Adrenal gland (tissue), 12 donors: Measurements from ENCODE around the gene RAD51B. TPM values are rescaled to one million over a fixed set of nuclear protein-coding genes. Genes with fewer than 3 reads are reported as not detected.

ENCODE experiments used
- DNase-seq, 7 donors: peaks; one replicate each; pipeline ENCODE4 v3.0.0-alpha.2; 2019 to 2020
- H3K27ac ChIP-seq, 5 donors: fragments of 200-600 bp; sonication (generic) in 4 of 5; 1 replicate in 3 of 5; 2 replicates in 2 of 5; pipeline versions ENCODE4 v1.5.1 to v1.8.0; 2016 to 2020; ENCODE audit warnings: mild to moderate bottlenecking in 1 of 5
- H3K27me3 ChIP-seq: fragments of 200-600 bp; 2 replicates; pipeline ENCODE4 v1.8.0; 2021
- H3K36me3 ChIP-seq, 2 donors: fragments of 200-600 bp; replicated peaks in 1 of 2; 1 replicate in 1 of 2; 2 replicates in 1 of 2; pipeline versions ENCODE4 v1.5.1 to v1.8.0; 2018 to 2022
- H3K4me1 ChIP-seq, 2 donors: fragments of 200-600 bp; replicated peaks in 1 of 2; 1 replicate in 1 of 2; 2 replicates in 1 of 2; pipeline versions ENCODE4 v1.5.1 to v1.8.0; 2018 to 2021
- H3K4me3 ChIP-seq, 4 donors: fragments of 200-600 bp; sonication (generic) in 3 of 4; one replicate each; pipeline ENCODE4 v1.5.1; 2016 to 2018
- H3K9me3 ChIP-seq, 3 donors: fragments of 200-600 bp; sonication (generic) in 1 of 3; replicated peaks in 1 of 3; 1 replicate in 2 of 3; 2 replicates in 1 of 3; pipeline versions ENCODE4 v1.5.1 to v1.8.0; 2016 to 2021
- CTCF ChIP-seq, 6 experiments: fragments of 450-650 bp in 4 of 6; fragments of 200-600 bp in 2 of 6; sonication (generic) in 1 of 6; IDR thresholded peaks; 1 replicate in 5 of 6; 2 replicates in 1 of 6; pipeline versions ENCODE4 v1.5.1 to v1.8.0; 2016 to 2021; ENCODE audit warnings: antibody characterized with exemption in 6 of 6, mild to moderate bottlenecking in 2 of 6, moderate library complexity in 1 of 6
- POLR2A ChIP-seq, 2 donors: fragments of 450-650 bp; IDR thresholded peaks; one replicate each; pipeline ENCODE4 v1.6.1; 2017; ENCODE audit warnings: antibody characterized with exemption in 2 of 2, mild to moderate bottlenecking in 2 of 2, moderate library complexity in 1 of 2
- whole genome bisulfite sequencing, 4 donors: extraction: QIAGEN DNeasy Blood & Tissue Kit in 2 of 4; methylation state at CpG; one replicate each; pipeline versions ENCODE4 v1.1.5 to v1.1.7; 2013 to 2017; 5-methylcytosine and 5-hydroxymethylcytosine counted together
- intact Hi-C, 2 donors: fragments of 100-400 bp; cut with DNase I; formaldehyde crosslinking; loops; one replicate each; pipeline versions ENCODE4 v1.14.1 to v1.15.0; 2022 to 2023
- polyA plus RNA-seq, 3 donors: library from polyadenylated mRNA; stranded (reverse); fragments of 200-250 nt in 2 of 3; fragments of 350-450 nt in 1 of 3; fragmentation: Illumina TruSeq in 1 of 3; extraction: RNeasy Lipid Tissue Mini Kit (QIAGEN cat#74804) in 1 of 3; gene quantifications; one replicate each; pipeline ENCODE4 v1.2.3, GENCODE V29; 2013 to 2014
- total RNA-seq, 9 donors: library from RNA; depleted of rRNA in 4 of 9; stranded (reverse); fragments of >200 nt in 4 of 9; fragments of 120-200 nt in 1 of 9; fragmentation: NEBNext Ultra II Directional in 1 of 9; extraction: Animal tissue kit (Norgen Biotek cat#: 25700) in 1 of 9; gene quantifications; one replicate each; pipeline versions ENCODE4 v1.1.0 to v1.2.4, GENCODE V29; 2013 to 2023
- donor health status: healthy with polysubstance abuse.
- donor health status: Bipolar disorder and iron deficiency.
- donor health status: DM: yes; HTN: yes; CAD: no.
- donor health status: DM: no; HTN: no; CAD: no.
- donor health status: DM: no; HTN: no; CAD: no.
- donor health status: DM: yes; HTN: yes; CAD: no.

Gene RAD51B
- total and polyA plus RNA-seq, 12 donors, result 2.3 to 24.6 (median 12.4) TPM

GRCh38 chr14:68723808-68724268 lies 904.3 kb downstream of the RAD51B start:
- 65 to 79% (median 72%) methylated on average over 3 of the region's 3 CpGs for WGBS, 4 donors

GRCh38 chr14:68724914-68725313 lies 905.3 kb downstream of the RAD51B start:
- intact Hi-C loops, result no loop called here
- no peaks in the 10 kb centered on the region for H3K36me3 ChIP-seq
- no peak for TF ChIP-seq POLR2A (IDR thresholded peaks at IDR 0.05)
- TF ChIP-seq CTCF (IDR thresholded peaks at IDR 0.05), result no peak
- WGBS, 4 donors, result 85 to 93% (median 90%) methylated on average over 3 of the region's 3 CpGs
- H3K27ac ChIP-seq, result no peak overlapping the region
- H3K4me1 ChIP-seq, result no peaks in the 10 kb centered on the region
- H3K4me3 ChIP-seq, result no peak overlapping the region
- H3K27me3 ChIP-seq, result no peaks in the 10 kb centered on the region
- no peak for DNase-seq
- H3K9me3 ChIP-seq, result no peaks in the 10 kb centered on the region

More at GRCh38 chr14:68723808-68724268, 904.3 kb downstream of the RAD51B start:
- Histone ChIP-seq H3K36me3 (no peaks in the 10 kb centered on the region), H3K27ac (no peak overlapping the region), H3K27me3 (no peaks in the 10 kb centered on the region), H3K4me1 (no peaks in the 10 kb centered on the region), H3K4me3 (no peak overlapping the region), H3K9me3 (no peaks in the 10 kb centered on the region)
- intact Hi-C loops, result no loop called here
- DNase-seq, result no peak
- TF ChIP-seq POLR2A (IDR thresholded peaks at IDR 0.05), result no peak
- no peak for TF ChIP-seq CTCF (IDR thresholded peaks at IDR 0.05)

GRCh38 chr14:68726093-68726695 lies 906.6 kb downstream of the RAD51B start:
- H3K27ac ChIP-seq, result no peak overlapping the region
- 90 to 99% (median 96%) methylated on average over 5 of the region's 5 CpGs for WGBS, 4 donors
- H3K4me3 ChIP-seq, result no peak overlapping the region
- no peaks in the 10 kb centered on the region for H3K36me3 ChIP-seq
- no peaks in the 10 kb centered on the region for H3K27me3 ChIP-seq
- no peak for DNase-seq
- H3K4me1 ChIP-seq, result no peaks in the 10 kb centered on the region
- intact Hi-C loops, result no loop called here
- no peaks in the 10 kb centered on the region for H3K9me3 ChIP-seq
- TF ChIP-seq CTCF (IDR thresholded peaks at IDR 0.05), result no peak
- TF ChIP-seq POLR2A (IDR thresholded peaks at IDR 0.05), result no peak

- H3K4me1 ChIP-seq, result no peaks in the 10 kb centered on the region
- 67 to 88% (median 75%) methylated on average over 5 of the region's 5 CpGs for WGBS, 4 donors
- H3K27ac ChIP-seq, result no peak overlapping the region
- H3K9me3 ChIP-seq, result no peaks in the 10 kb centered on the region
- no peak overlapping the region for H3K4me3 ChIP-seq
- TF ChIP-seq POLR2A (IDR thresholded peaks at IDR 0.05), result no peak
- H3K36me3 ChIP-seq, result no peaks in the 10 kb centered on the region
- no peak for DNase-seq
- H3K27me3 ChIP-seq, result no peaks in the 10 kb centered on the region
- intact Hi-C loops, result no loop called here
Observed at GRCh38 chr14:68727315-68728047, 907.9 kb downstream of the RAD51B start.
